ENCODE measurements around the gene RPL39.

Gene RPL39

DNA sequence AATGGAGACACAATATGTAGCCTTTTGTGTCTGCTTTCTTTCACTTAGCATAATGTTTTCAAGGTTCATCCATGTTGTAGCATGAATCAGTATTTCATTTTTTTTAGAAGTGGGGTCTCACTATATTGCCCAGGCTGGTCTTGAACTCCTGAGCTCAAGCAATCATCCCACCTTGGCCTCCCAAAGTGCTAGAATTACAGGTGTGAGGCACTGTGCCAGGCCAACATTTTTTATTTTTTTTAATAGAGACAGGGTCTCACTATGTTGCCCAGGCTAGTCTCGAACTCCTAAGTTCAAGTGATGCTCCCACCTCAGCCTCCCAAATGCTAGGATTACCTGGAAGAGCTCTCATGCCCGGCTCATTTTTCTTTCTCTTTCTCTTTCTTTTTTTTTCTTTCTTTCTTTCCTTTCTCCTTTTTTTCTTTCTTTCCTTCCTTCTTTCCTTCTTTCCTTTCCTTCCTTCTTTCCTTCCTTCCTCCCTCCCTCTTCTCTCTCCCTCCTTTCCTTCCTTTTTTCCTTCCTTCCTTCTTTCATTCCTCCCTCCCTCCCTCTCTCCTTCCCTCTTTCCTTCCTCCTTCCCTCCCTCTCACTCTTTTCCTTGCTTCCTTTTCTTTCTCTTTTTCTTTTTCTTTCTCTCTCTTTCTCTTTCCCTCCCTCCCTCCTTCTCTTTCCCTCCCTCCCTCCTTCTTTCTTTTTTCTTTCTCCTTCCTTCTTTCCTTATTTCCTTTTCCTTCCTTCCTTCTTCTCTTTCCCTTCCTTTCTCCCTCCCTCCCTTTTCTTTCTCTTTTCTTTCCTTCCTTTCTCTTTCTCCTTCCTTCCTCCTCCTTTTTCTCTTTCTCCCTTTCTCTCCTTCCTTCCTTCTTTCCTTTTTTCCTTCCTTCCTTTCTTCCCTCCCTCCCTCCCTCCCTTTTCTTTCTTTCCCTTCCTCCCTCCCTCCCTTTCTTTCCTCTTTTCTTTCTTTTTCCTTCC, 10.1 kb upstream of the RPL39 start:
- TF ChIP-seq EZH2phosphoT487 (IDR thresholded peaks at IDR 0.05; ENCODE audit: low read depth) (no peak), CTCF (IDR thresholded peaks at IDR 0.05; ENCODE audit: low read depth, low read length) (no peak)
- Histone ChIP-seq H4K20me1 (ENCODE audit: insufficient read depth, low read length) (no peaks in the 10 kb centered on the region), H3K4me3 (ENCODE audit: low read length) (no peak overlapping the region), H3K4me1 (ENCODE audit: low read length) (no peaks in the 10 kb centered on the region), H3K4me2 (ENCODE audit: low read length) (no peak overlapping the region), H3K79me2 (ENCODE audit: low read length) (no peaks in the 10 kb centered on the region), H3K27ac (ENCODE audit: low read length) (no peak overlapping the region), H3K36me3 (replicated peaks; ENCODE audit: low read depth, low read length) (no peaks in the 10 kb centered on the region), H3K27me3 (ENCODE audit: low read depth, low read length) (no peaks in the 10 kb centered on the region), H3K9ac (ENCODE audit: low read length) (no peak overlapping the region), H2AFZ (ENCODE audit: low read depth, low read length) (no peak overlapping the region), H3K9me3 (ENCODE audit: insufficient read depth, low read length) (no peaks in the 10 kb centered on the region)

- no peak overlapping the region for H2AFZ ChIP-seq (ENCODE audit: low read depth, low read length)
- peak overlapping the region; percentile 89 for H3K4me2 ChIP-seq (ENCODE audit: low read length)
- H3K4me1 ChIP-seq (ENCODE audit: low read length): peaks cover 30% of the 10 kb centered on the region
- peaks cover 45% of the 10 kb centered on the region for H4K20me1 ChIP-seq (ENCODE audit: insufficient read depth, low read length)
- peak overlapping the region; percentile 92 for H3K27ac ChIP-seq (ENCODE audit: low read length)
- no peak for TF ChIP-seq CTCF (IDR thresholded peaks at IDR 0.05; ENCODE audit: low read depth, low read length)
- TF ChIP-seq EZH2phosphoT487 (IDR thresholded peaks at IDR 0.05; ENCODE audit: low read depth): no peak
- H3K9me3 ChIP-seq (ENCODE audit: insufficient read depth, low read length): no peaks in the 10 kb centered on the region
- peaks cover 41% of the 10 kb centered on the region for H3K36me3 ChIP-seq (replicated peaks; ENCODE audit: low read depth, low read length)
- peak overlapping the region; percentile 95 for H3K9ac ChIP-seq (ENCODE audit: low read length)
- no peaks in the 10 kb centered on the region for H3K27me3 ChIP-seq (ENCODE audit: low read depth, low read length)
- peak overlapping the region; percentile 97 for H3K4me3 ChIP-seq (ENCODE audit: low read length)
- H3K79me2 ChIP-seq (ENCODE audit: low read length): peaks cover 64% of the 10 kb centered on the region
Measured at GRCh38 chrX:119790977-119791436, 423 bp downstream of the RPL39 start.

GRCh38 chrX:119784747-119785446, 6.5 kb downstream of the RPL39 start:
- H3K9me3 ChIP-seq (ENCODE audit: insufficient read depth, low read length): no peaks in the 10 kb centered on the region
- H3K27me3 ChIP-seq (ENCODE audit: low read depth, low read length): no peaks in the 10 kb centered on the region
- H3K36me3 ChIP-seq (replicated peaks; ENCODE audit: low read depth, low read length): peaks cover 53% of the 10 kb centered on the region
- H3K79me2 ChIP-seq (ENCODE audit: low read length): peaks cover 53% of the 10 kb centered on the region
- no peak overlapping the region for H2AFZ ChIP-seq (ENCODE audit: low read depth, low read length)
- peaks cover 24% of the 10 kb centered on the region for H3K4me1 ChIP-seq (ENCODE audit: low read length)
- no peak overlapping the region for H3K4me3 ChIP-seq (ENCODE audit: low read length)
- no peak overlapping the region for H3K27ac ChIP-seq (ENCODE audit: low read length)
- TF ChIP-seq EZH2phosphoT487 (IDR thresholded peaks at IDR 0.05; ENCODE audit: low read depth) (no peak), CTCF (IDR thresholded peaks at IDR 0.05; ENCODE audit: low read depth, low read length) (peak; percentile 38)
- peaks cover 66% of the 10 kb centered on the region for H4K20me1 ChIP-seq (ENCODE audit: insufficient read depth, low read length)
- no peak overlapping the region for H3K9ac ChIP-seq (ENCODE audit: low read length)
- no peak overlapping the region for H3K4me2 ChIP-seq (ENCODE audit: low read length)

DNA sequence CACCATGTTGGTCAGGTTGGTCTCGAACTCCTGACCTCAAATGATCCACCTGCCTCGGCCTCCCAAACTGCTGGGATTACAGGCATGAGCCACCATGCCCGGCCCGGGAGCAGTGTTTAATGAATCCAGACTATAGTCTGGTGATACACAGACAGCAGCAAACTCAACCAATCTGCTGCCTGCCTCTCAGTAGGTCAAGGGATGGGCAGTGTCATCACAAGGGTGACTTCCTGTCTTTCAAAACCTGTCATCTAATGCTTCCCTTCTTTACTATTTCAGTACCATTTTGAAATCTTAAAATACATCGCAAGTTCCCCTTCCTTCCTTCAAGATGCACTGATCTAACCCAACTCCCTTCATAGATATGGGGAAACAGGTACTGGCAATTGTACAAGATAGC, 8.4 kb downstream of the RPL39 start:
- TF ChIP-seq CTCF (IDR thresholded peaks at IDR 0.05; ENCODE audit: low read depth, low read length) (no peak), EZH2phosphoT487 (IDR thresholded peaks at IDR 0.05; ENCODE audit: low read depth) (no peak)
- Histone ChIP-seq H2AFZ (ENCODE audit: low read depth, low read length) (no peak overlapping the region), H3K9me3 (ENCODE audit: insufficient read depth, low read length) (no peaks in the 10 kb centered on the region), H4K20me1 (ENCODE audit: insufficient read depth, low read length) (peaks cover 47% of the 10 kb centered on the region), H3K27ac (ENCODE audit: low read length) (peak overlapping the region; percentile 45), H3K36me3 (replicated peaks; ENCODE audit: low read depth, low read length) (peaks cover 39% of the 10 kb centered on the region), H3K4me1 (ENCODE audit: low read length) (peaks cover 8% of the 10 kb centered on the region; the same call in 1 of the 2 replicates), H3K27me3 (ENCODE audit: low read depth, low read length) (no peaks in the 10 kb centered on the region), H3K79me2 (ENCODE audit: low read length) (peaks cover 34% of the 10 kb centered on the region), H3K4me3 (ENCODE audit: low read length) (no peak overlapping the region), H3K9ac (ENCODE audit: low read length) (no peak overlapping the region), H3K4me2 (ENCODE audit: low read length) (no peak overlapping the region)

Data from OCI-LY3 (cell line).